Activated naive CD8-positive, alpha-beta T cell treated with anti-CD3 and anti-CD28 coated beads, Interleukin-2, amount 50 U/mL, for 24 hours (primary cell): ENCODE results near the gene A4GNT.
"Not testable (repeated sequence)": the region's sequence is repeated elsewhere in the genome, so short reads cannot be mapped to it uniquely, and the experiment has no call there.

Experiments used
- ATAC-seq: fragments of 150-1000 bp; cut with Tn5 transposase; one replicate; pipeline ENCODE4 v1.10.0; 2021
- DNase-seq: peaks from one replicate; pipeline ENCODE4 v3.0.0; 2021
- H3K27ac Mint-ChIP-seq: one replicate; pipeline ENCODE4 v1.8.0; 2021; ENCODE audit warnings: mild to moderate bottlenecking, mixed read lengths
- H3K27me3 Mint-ChIP-seq: one replicate; pipeline ENCODE4 v1.8.0; 2021; ENCODE audit warnings: mixed read lengths
- H3K36me3 Mint-ChIP-seq: one replicate; pipeline ENCODE4 v1.8.0; 2021; ENCODE audit warnings: low read depth, mixed read lengths
- H3K4me1 Mint-ChIP-seq: one replicate; pipeline ENCODE4 v1.8.0; 2021; ENCODE audit warnings: mixed read lengths
- H3K4me3 Mint-ChIP-seq: one replicate; pipeline ENCODE4 v1.8.0; 2021; ENCODE audit warnings: mild to moderate bottlenecking, moderate library complexity, mixed read lengths
- H3K9me3 Mint-ChIP-seq: one replicate; pipeline ENCODE4 v1.8.0; 2021; ENCODE audit warnings: mixed read lengths

Gene A4GNT

DNA sequence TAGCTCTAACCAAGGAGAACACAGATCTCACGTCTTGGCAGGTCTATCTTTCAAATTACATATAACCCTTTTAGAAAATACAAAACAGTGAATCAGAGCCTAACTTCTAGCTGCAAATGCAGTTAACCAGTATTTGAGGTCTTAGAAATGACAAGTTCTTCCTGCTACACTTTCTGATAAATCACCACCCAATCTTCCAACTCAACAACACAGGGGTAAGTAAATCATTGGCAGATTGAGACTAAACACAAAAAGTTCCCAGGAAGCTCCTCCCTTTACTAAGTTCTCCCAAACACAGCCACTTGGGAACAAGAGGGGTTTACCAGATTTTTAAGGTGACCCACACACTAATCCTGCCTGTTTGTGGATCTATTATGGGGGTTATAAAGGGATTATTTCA is at the start of gene A4GNT:
A4GNT (minus strand) TSS at position 152 of the 400 bp plus-strand sequence. CDS start 1,134 bp downstream, outside the sequence.
- H3K4me3 Mint-ChIP-seq, result no peak within 1 kb of the TSS

DNA sequence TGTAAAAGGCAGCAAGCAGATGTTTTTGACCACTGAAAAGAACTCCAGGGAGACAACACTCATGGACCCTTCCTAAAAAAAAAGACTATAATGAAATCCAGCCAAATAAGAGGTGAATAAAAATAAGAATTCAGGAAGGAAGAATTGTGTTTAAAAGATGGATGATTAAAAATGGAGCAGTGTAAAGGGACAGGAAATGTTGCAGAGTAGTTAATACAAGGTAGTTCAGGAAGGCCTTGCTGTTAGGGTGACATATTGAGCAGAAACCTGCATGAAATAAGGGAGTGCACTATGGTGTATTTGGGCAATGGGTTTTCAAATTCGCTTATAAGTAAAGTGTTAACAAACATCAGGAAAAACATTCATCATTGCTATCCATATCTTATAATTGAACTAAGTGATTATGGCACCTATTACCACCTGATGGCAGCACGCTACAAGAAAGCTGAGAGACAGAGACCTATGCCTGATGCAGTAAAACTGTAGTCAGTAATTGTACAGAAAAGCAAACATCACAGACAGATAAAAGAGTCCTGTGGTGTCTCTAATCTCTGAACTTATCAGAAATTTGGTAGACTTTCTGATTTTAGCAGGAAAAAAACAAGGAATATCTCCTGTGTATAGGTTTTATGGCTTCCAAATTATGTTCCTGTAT is 48.3 kb upstream of the A4GNT start:
- Mint-ChIP-seq H3K9me3 (no peaks in the 10 kb centered on the region), H3K27me3 (peaks cover 17% of the 10 kb centered on the region), H3K36me3 (no peaks in the 10 kb centered on the region), H3K27ac (no peak overlapping the region), H3K4me3 (no peak overlapping the region), H3K4me1 (no peaks in the 10 kb centered on the region)
- DNase-seq, result no peak
- ATAC-seq, result peak; percentile 80

More for the DNA sequence above, at the start of gene A4GNT:
- no peaks in the 10 kb centered on the region for H3K9me3 Mint-ChIP-seq
- H3K36me3 Mint-ChIP-seq, result no peaks in the 10 kb centered on the region
- no peak within 1 kb of the TSS for H3K27ac Mint-ChIP-seq
- H3K4me1 Mint-ChIP-seq, result no peaks in the 10 kb centered on the region
- DNase-seq (no peak), ATAC-seq (no peak)
- H3K27me3 Mint-ChIP-seq, result peaks cover 7% of the 10 kb centered on the region

DNA sequence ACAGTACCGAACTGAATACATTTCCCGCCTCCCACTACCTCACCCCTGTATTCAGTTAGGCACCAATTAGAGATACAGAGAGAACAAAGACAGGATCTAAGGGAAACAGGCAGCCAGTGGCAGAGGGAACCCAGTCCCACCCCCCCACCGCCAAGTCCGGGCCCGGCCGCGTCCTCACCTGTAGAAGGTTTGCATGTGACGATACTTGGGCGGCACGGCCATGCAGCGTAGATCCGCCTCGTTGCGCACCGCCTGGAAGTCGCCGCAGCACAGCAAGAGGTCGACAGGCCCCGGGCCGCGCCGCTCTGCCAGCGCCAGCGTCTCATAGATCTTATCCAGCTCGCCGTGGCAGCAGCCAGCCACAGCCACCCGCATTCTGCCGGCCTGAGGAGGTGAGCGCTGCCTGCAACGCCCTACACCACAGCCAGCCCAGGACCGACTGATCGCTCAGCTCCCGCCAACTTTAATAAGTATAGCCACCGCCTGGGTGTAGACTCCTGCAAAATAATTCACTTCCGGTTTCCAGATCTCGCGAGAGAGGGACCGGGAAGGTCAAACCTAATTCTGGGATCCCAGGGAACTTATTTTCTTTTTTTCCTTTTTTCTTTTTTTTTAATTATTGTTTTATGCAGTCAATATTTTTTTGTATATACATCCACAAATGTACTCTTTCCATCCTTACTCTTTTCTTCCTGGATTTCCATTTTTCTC is 42.4 kb upstream of the A4GNT start, which contains the start of gene DBR1:
DBR1 (minus strand) TSS at position 501 of the 711 bp plus-strand sequence; CDS start at position 375, 126 bp downstream.
- Mint-ChIP-seq H3K4me1 (peaks cover 36% of the 10 kb centered on the region), H3K4me3 (peak within 1 kb of the TSS; percentile 91), H3K9me3 (no peaks in the 10 kb centered on the region), H3K27ac (peak within 1 kb of the TSS; percentile 95), H3K36me3 (peaks cover 29% of the 10 kb centered on the region), H3K27me3 (peaks cover 5% of the 10 kb centered on the region)
- peak; percentile 75 for DNase-seq
- ATAC-seq, result peak; percentile 92

DNA sequence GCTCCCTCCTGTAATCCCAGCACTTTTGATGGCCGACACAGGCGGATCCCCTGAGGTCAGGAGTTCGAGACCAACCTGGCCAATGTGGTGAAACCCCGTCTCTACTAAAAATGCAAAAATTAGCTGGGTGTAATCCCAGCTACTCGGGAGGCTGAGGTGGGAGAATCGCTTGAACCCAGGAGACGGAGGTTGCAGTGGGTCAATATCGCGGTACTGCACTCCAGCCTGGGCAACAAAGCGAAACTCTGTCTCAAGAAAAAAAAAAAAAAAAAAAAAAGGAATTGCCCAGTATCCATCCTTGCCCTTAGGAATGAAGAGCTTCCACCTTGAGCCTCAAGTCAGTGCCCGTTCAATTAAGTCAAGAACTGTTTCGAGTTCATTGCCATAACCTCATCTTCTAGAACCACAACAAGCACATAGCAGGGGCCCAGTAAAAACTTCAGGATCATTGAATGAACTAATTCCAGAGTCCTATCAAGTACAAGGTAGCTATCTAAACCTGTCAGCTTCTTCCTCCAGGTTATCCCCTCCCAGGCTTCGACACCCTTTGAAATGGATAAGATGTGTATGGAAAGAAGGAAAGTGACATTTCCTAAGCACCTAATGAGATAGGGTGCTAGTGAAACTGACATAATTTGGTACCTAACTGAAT is 41.7 kb upstream of the A4GNT start:
- peaks cover 2% of the 10 kb centered on the region for H3K27me3 Mint-ChIP-seq
- H3K9me3 Mint-ChIP-seq, result no peaks in the 10 kb centered on the region
- H3K4me1 Mint-ChIP-seq, result peaks cover 36% of the 10 kb centered on the region
- ATAC-seq, result no peak
- DNase-seq, result no peak
- H3K27ac Mint-ChIP-seq, result peak overlapping the region; percentile 95
- H3K4me3 Mint-ChIP-seq, result peak overlapping the region; percentile 91
- H3K36me3 Mint-ChIP-seq, result peaks cover 31% of the 10 kb centered on the region

DNA sequence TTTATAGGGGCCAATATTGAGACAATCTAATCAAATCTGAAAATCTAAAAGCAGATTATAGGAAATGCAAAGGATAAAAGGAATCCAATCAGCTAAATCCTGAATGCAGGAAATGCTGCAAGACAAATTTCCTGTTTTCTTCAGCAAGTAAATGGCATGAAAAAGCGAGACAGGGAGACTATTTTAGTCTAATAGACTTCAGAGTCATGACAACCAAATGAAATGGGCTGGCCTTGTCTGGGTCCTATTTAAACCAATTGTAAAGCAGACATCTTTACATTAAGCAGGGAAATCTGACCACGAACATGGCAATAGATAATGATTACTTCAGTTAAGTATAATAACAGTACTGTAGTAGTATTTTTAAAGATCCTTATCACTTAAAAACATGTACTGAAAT is 40.4 kb upstream of the A4GNT start:
- H3K9me3 Mint-ChIP-seq, result no peaks in the 10 kb centered on the region
- H3K27me3 Mint-ChIP-seq, result no peaks in the 10 kb centered on the region
- no peak overlapping the region for H3K27ac Mint-ChIP-seq
- no peak for DNase-seq
- no peak for ATAC-seq
- peak overlapping the region; percentile 91 for H3K4me3 Mint-ChIP-seq
- H3K4me1 Mint-ChIP-seq, result peaks cover 36% of the 10 kb centered on the region
- peaks cover 34% of the 10 kb centered on the region for H3K36me3 Mint-ChIP-seq

DNA sequence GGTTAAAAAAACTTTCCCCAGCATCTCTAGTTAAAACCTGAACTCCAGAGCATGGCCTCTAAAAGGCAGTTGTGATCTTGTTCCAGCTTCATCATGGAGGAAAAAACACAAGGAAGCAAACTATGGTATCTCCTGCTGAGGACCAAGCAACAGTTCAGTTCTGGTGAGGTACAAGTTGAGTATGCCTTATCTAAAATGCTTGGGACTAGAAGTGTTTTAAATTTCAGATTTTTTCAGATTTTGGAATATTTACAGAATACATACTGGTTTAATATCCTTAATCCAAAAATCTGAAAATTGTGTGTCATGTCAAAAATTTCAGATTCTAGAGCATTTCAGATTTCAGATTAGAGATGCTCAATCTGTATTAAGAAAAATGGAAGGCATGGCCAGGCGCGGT is 32.9 kb upstream of the A4GNT start:
- H3K9me3 Mint-ChIP-seq, result no peaks in the 10 kb centered on the region
- ATAC-seq (no peak), DNase-seq (no peak)
- peaks cover 2% of the 10 kb centered on the region for H3K4me1 Mint-ChIP-seq
- peaks cover 56% of the 10 kb centered on the region for H3K36me3 Mint-ChIP-seq
- H3K4me3 Mint-ChIP-seq, result no peak overlapping the region
- no peak overlapping the region for H3K27ac Mint-ChIP-seq
- no peaks in the 10 kb centered on the region for H3K27me3 Mint-ChIP-seq

DNA sequence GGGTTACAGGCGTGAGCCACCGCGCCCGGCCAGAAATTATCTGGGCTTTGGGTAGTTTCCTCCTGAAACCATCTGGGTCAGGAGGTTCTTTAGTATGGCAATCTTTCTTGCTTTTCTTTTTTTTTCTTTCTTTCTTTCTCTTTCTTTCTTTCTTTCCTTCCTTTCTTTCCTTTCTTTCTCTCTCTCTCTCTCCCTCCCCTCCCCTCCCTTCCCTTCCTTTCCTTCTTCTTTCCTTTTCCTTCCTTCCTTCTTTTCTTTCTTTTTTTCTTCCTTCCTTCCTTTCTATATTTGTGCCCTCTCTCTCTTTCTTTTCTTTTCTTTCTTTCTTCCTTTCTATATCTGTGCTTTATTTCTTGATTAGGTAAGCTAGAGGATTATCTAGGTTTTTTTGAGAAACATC is 25.6 kb upstream of the A4GNT start:
- Mint-ChIP-seq H3K9me3 (peaks cover 10% of the 10 kb centered on the region), H3K4me1 (peaks cover 2% of the 10 kb centered on the region), H3K4me3 (no peak overlapping the region), H3K27ac (no peak overlapping the region), H3K36me3 (peaks cover 20% of the 10 kb centered on the region), H3K27me3 (no peaks in the 10 kb centered on the region)
- DNase-seq (no peak), ATAC-seq (no peak)

DNA sequence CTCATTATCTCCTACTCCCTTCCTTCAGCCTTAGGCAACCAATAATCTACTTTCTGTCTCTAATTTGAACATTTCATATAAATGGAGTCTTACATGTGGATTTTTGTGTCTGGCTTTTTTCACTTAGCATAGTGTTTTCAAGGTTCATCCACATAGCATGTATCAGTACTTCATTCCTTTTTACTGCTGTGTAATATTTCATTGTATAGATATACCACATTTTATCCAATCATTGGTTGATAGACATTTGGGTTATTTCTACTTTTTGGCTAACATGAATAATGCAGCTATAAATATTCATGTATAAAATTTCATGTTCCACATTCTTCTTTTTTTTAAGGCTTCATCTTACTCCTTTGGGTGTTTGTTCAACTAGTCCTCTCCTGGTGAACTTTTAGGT is 22.3 kb upstream of the A4GNT start:
- Mint-ChIP-seq H3K36me3 (no peaks in the 10 kb centered on the region), H3K27me3 (no peaks in the 10 kb centered on the region), H3K27ac (no peak overlapping the region), H3K4me3 (no peak overlapping the region), H3K4me1 (no peaks in the 10 kb centered on the region), H3K9me3 (peaks cover 12% of the 10 kb centered on the region)
- no peak for DNase-seq
- ATAC-seq, result no peak

DNA sequence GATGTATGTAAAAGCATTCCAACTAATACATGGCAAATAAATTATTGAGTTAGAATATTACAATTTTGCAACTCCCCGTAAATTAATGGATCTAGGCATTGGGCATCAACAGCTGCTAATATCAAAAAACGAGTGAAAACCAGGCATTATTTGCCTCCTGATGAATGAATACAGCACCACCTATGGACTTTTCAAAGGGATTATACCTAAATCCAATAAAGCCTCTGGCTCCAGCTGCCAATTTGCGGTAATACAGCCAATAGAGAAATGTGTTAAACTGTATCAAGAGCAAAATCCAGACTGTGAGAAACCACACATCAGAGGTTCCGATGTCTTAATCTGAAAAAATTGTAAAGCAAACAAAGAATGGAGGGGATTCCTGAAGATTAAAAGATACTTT is 16.3 kb upstream of the A4GNT start:
- no peak for DNase-seq
- ATAC-seq, result no peak
- H3K36me3 Mint-ChIP-seq, result no peaks in the 10 kb centered on the region
- H3K27me3 Mint-ChIP-seq, result peaks cover 4% of the 10 kb centered on the region
- no peak overlapping the region for H3K4me3 Mint-ChIP-seq
- H3K9me3 Mint-ChIP-seq, result peaks cover 6% of the 10 kb centered on the region
- no peaks in the 10 kb centered on the region for H3K4me1 Mint-ChIP-seq
- no peak overlapping the region for H3K27ac Mint-ChIP-seq

DNA sequence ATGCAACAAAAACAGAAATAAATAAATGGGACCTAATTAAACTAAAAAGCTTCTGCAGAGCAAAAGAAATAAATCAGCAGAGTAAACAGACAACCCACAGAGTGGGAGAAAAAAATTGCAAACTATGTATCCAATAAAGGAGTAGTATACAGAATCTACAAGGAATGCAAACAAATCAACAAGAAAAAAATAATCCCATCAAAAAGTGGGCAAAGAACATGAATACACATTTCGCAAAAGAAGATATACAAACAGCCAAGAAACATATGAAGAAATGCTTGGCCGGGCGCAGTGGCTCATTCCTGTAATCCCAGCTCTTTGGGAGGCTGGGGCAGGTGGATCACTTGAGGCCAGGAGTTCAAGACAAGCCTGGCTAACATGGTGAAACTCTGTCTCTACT is 10.0 kb upstream of the A4GNT start:
- H3K36me3 Mint-ChIP-seq, H3K27me3 Mint-ChIP-seq, H3K4me3 Mint-ChIP-seq, H3K9me3 Mint-ChIP-seq, H3K4me1 Mint-ChIP-seq, H3K27ac Mint-ChIP-seq, ATAC-seq, DNase-seq: not testable (repeated sequence)

DNA sequence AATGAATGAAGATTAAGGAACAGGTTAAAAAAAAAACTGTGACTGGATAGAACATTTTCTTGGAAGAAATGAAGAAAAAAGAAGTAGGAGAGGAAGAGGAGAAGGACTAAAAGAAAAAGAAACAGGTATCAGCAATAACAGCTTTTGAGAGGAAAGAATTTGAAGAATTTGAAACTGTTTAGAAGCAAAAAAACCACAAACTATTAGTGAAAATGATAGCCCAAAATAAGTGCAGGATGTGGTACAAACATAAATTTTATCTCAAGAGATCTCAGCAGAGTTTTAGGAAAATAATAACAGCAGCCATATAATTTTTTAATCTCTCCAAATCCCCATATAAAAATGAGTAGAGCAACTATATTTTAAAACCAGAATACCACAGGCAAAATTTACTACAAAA is 8.8 kb upstream of the A4GNT start:
- no peak overlapping the region for H3K4me3 Mint-ChIP-seq
- no peaks in the 10 kb centered on the region for H3K36me3 Mint-ChIP-seq
- DNase-seq (no peak), ATAC-seq (no peak)
- no peaks in the 10 kb centered on the region for H3K9me3 Mint-ChIP-seq
- no peak overlapping the region for H3K27ac Mint-ChIP-seq
- no peaks in the 10 kb centered on the region for H3K4me1 Mint-ChIP-seq
- H3K27me3 Mint-ChIP-seq, result peaks cover 8% of the 10 kb centered on the region

DNA sequence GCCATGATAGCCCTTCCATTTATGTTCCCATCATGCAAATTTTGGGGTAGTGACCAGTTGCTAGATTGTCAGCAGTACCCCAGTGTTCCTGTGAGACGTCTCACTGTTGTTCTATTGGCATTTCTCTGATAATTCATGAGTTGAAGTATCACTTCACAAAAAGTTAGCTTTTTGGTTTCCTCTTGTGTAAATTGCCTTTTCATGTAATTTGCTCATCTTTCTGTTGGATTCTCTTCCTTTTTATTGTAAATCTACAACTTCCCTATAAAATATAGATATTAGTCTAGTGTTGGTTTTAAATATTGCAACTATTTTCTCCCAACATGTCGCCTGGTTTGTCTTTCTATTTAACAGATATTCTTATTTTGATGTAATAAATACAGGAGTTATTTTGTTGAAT is 7.5 kb upstream of the A4GNT start:
- DNase-seq, result no peak
- H3K27ac Mint-ChIP-seq, result no peak overlapping the region
- peaks cover 8% of the 10 kb centered on the region for H3K27me3 Mint-ChIP-seq
- ATAC-seq, result no peak
- no peaks in the 10 kb centered on the region for H3K4me1 Mint-ChIP-seq
- no peaks in the 10 kb centered on the region for H3K9me3 Mint-ChIP-seq
- H3K36me3 Mint-ChIP-seq, result no peaks in the 10 kb centered on the region
- H3K4me3 Mint-ChIP-seq, result no peak overlapping the region

DNA sequence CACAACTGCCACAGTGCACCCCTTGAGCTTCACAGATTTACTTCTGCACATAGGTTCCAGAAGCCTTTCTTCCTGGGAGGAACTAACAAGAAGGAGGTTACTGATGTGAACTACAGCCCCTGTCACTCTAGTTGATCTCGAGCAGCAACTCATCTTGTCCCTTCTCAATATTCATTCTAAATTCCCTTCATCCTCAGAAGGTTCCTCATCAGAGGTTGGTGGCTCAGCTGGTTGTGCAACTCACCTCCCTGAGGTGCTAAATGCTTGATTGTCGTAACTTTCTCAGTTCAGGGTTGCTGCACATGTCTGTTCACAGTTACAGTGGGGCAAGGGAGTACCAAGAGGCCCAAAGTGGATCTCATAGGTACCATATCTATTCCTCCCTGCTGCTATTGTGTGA is 5.7 kb upstream of the A4GNT start:
- DNase-seq, result no peak
- no peak overlapping the region for H3K4me3 Mint-ChIP-seq
- ATAC-seq, result no peak
- no peaks in the 10 kb centered on the region for H3K9me3 Mint-ChIP-seq
- peaks cover 7% of the 10 kb centered on the region for H3K27me3 Mint-ChIP-seq
- no peak overlapping the region for H3K27ac Mint-ChIP-seq
- H3K4me1 Mint-ChIP-seq, result no peaks in the 10 kb centered on the region
- H3K36me3 Mint-ChIP-seq, result no peaks in the 10 kb centered on the region

DNA sequence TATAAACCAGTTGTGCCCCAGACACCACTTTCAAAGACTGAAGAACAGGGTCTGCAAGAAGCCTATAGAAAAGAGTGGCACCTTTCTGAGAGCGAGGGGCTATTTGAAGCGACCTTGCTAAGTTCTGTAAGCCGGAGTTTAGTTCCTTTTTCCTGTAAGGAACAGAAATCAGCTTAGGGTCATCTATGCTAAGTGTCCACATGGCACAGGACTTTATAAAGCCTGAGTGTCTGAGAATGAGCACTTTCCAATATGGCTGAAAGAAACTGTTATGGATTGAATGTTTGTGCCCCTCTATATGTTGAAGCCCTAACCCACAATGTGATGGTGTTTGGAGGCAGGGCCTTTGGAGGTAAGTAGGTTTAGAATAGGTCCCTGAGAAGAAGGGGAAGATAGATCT is 4.0 kb upstream of the A4GNT start:
- ATAC-seq, result no peak
- Mint-ChIP-seq H3K9me3 (no peaks in the 10 kb centered on the region), H3K4me3 (no peak overlapping the region), H3K4me1 (no peaks in the 10 kb centered on the region), H3K36me3 (no peaks in the 10 kb centered on the region), H3K27me3 (peaks cover 7% of the 10 kb centered on the region), H3K27ac (no peak overlapping the region)
- no peak for DNase-seq

DNA sequence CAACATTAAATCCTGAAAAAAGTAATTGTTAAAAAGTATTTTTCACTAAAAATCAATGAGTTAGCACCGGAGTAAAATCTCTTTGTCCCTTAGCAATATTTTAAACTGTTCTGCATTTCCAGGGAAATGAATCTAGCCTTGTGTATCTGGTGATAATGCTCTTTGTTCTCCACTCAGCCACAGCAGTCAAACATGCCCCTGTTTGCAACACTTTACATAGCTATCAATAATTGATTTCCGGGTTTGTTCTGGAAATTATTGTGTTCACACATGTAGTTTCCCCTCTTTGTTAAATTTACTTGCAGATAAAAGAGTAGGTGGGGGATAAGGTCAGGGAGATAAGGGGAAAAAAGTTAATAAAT is 3.6 kb upstream of the A4GNT start:
- H3K4me1 Mint-ChIP-seq, result no peaks in the 10 kb centered on the region
- no peaks in the 10 kb centered on the region for H3K36me3 Mint-ChIP-seq
- H3K4me3 Mint-ChIP-seq, result no peak overlapping the region
- H3K27me3 Mint-ChIP-seq, result peaks cover 7% of the 10 kb centered on the region
- no peak for ATAC-seq
- no peak for DNase-seq
- H3K9me3 Mint-ChIP-seq, result no peaks in the 10 kb centered on the region
- no peak overlapping the region for H3K27ac Mint-ChIP-seq
